ENCODE measurements around the gene SPG11. TPM values are rescaled to one million over a fixed set of nuclear protein-coding genes. Genes with fewer than 3 reads are reported as not detected.

The SPG11 gene
- total RNA-seq, 4 donors from 2014 or later = 65.1 to 195 (median 87.6) TPM

DNA sequence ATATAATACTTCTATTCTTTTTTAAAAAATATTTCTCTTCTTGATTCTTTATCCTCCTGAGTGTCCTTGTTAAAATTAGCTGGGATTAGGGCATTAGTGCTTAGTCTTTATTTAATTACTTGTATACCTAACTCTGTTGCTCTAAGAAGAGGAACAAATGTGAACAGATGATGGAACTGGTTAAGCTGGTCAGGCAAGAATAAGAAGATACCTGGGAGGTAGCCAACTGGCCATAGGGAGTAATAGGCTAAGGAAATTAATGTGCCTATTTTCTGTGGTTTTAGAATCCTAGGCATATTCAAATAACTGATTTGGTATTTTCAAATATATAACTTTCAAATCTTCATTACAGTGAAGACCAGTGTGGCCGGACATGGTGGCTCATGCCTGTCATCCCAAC, 72.1 kb downstream of the SPG11 start:
- Histone ChIP-seq H3K4me3 (no peak overlapping the region), H3K27me3 (no peaks in the 10 kb centered on the region), H3K4me1 (peaks cover 11% of the 10 kb centered on the region), H3K9me3 (no peaks in the 10 kb centered on the region), H3K36me3 (peaks cover 96% of the 10 kb centered on the region), H3K27ac (peak overlapping the region; percentile 45)
- TF ChIP-seq POLR2A (IDR thresholded peaks at IDR 0.05) (no peak), POLR2AphosphoS5 (IDR thresholded peaks at IDR 0.05) (no peak), EP300 (IDR thresholded peaks at IDR 0.05) (no peak)
- TF ChIP-seq, protein P1, sequence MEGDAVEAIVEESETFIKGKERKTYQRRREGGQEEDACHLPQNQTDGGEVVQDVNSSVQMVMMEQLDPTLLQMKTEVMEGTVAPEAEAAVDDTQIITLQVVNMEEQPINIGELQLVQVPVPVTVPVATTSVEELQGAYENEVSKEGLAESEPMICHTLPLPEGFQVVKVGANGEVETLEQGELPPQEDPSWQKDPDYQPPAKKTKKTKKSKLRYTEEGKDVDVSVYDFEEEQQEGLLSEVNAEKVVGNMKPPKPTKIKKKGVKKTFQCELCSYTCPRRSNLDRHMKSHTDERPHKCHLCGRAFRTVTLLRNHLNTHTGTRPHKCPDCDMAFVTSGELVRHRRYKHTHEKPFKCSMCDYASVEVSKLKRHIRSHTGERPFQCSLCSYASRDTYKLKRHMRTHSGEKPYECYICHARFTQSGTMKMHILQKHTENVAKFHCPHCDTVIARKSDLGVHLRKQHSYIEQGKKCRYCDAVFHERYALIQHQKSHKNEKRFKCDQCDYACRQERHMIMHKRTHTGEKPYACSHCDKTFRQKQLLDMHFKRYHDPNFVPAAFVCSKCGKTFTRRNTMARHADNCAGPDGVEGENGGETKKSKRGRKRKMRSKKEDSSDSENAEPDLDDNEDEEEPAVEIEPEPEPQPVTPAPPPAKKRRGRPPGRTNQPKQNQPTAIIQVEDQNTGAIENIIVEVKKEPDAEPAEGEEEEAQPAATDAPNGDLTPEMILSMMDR (IDR thresholded peaks at IDR 0.05) = no peak
- DNase-seq (ENCODE audit: low spot score in 2 of 2) = no peak
- 73% methylated on average over 1 of the region's 1 CpG for WGBS

DNA sequence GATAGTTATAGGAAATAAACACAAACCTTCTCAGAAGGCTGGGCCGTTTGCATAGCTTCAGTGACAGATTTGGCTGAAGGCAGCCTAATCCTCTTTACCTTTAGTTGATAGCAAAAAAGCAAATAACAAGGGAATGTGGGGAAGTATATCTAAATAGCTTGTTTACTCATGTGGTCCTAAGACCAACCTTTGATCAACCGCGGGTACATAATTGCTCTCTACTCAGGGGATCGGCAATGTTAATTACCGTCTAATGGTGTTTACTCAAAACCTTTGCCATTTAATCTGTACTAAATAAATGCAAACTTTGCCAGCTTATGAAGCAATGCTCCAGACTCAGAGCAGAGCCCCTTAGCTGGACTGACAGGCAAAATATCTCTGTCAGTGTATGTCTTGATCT, 74.9 kb downstream of the SPG11 start:
- Histone ChIP-seq H3K27ac (no peak overlapping the region), H3K27me3 (no peaks in the 10 kb centered on the region), H3K9me3 (no peaks in the 10 kb centered on the region), H3K4me3 (no peak overlapping the region), H3K4me1 (peaks cover 11% of the 10 kb centered on the region), H3K36me3 (peaks cover 95% of the 10 kb centered on the region)
- DNase-seq (ENCODE audit: low spot score in 2 of 2) = no peak
- TF ChIP-seq, protein P1 (IDR thresholded peaks at IDR 0.05) = no peak
- TF ChIP-seq POLR2AphosphoS5 (IDR thresholded peaks at IDR 0.05) (no peak), POLR2A (IDR thresholded peaks at IDR 0.05) (no peak), EP300 (IDR thresholded peaks at IDR 0.05) (no peak)
- WGBS = 88% methylated on average over 5 of the region's 5 CpGs

DNA sequence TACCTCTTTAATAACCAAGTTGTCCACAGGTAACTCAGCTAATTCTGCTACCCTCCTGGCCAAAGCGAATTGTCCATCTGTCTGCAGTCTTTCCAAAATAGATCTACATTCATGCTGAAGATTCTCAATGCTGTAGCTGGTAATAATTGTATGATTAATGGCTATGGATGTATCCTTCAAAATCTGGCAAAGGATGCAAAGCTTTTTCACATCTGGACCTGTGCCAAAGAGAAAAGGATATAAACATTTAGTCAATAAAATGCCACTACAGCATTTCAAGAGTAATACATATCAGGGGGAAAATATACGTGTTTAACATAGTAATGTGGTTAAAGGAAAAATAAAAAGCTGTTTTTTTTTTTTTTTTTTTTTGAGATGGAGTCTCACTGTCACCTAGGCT, 77.8 kb downstream of the SPG11 start:
- no peak for TF ChIP-seq POLR2A (IDR thresholded peaks at IDR 0.05)
- H3K36me3 ChIP-seq = peaks cover 93% of the 10 kb centered on the region
- 82% methylated on average over 2 of the region's 2 CpGs for WGBS
- no peak overlapping the region for H3K4me3 ChIP-seq
- no peak overlapping the region for H3K27ac ChIP-seq
- peaks cover under 1% of the 10 kb centered on the region for H3K4me1 ChIP-seq
- no peak for DNase-seq (ENCODE audit: low spot score in 2 of 2)
- H3K9me3 ChIP-seq = no peaks in the 10 kb centered on the region
- no peaks in the 10 kb centered on the region for H3K27me3 ChIP-seq

DNA sequence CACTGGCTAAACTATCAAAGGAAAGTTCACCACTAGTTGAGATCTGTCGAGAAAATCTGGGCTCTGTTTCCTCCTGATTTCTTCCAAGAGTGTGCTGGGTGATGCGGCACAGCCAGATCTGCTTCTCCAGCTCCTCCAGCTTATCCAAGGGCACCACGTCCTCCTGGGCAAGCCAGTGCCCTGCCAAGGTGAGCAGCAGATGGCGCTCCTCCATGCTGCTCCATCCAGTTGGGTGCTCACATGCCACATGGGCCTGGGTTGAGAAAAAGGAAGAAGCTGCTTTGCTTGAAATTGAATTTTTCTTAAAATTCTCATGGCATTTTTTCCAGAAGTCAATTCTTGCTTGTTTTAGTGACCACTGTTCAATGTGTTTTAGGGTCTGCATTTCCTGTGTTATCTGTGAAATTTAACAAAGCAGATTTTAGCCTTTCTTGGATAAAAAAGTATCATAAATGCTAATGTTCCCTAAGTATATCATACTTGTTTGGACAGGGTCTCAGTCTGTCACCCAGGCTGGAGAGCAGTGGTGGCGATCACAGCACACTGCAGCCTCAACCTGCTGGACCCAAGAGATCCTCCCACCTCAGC, 79.2 kb downstream of the SPG11 start:
- no peak for DNase-seq (ENCODE audit: low spot score in 2 of 2)
- peaks cover 90% of the 10 kb centered on the region for H3K36me3 ChIP-seq

DNA sequence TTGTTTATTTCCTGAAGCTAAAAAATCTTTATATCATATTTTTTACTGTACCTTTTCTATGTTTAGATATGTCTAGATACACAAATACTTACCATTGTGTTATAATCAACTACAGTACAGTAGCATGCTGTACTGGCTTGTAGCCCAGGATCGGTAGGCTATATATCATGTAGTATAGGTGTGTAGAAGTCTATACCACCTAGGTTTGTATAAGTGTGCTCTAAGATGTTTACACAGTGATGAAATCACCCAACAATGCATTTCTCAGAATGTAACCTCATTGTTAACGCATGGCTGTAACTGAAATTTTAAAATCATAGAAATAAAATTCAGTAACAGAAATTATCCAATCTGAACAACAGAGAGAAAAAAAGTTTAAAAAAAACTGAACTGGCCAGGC, 83.4 kb downstream of the SPG11 start:
- H3K4me3 ChIP-seq = no peak overlapping the region
- TF ChIP-seq EP300 (IDR thresholded peaks at IDR 0.05) (no peak), POLR2AphosphoS5 (IDR thresholded peaks at IDR 0.05) (no peak), POLR2A (IDR thresholded peaks at IDR 0.05) (no peak)
- TF ChIP-seq, protein P1 (IDR thresholded peaks at IDR 0.05) = no peak
- H3K36me3 ChIP-seq = peaks cover 52% of the 10 kb centered on the region
- WGBS = 91% methylated on average over 2 of the region's 2 CpGs
- no peaks in the 10 kb centered on the region for H3K4me1 ChIP-seq
- H3K27me3 ChIP-seq = no peaks in the 10 kb centered on the region
- H3K9me3 ChIP-seq = no peaks in the 10 kb centered on the region
- H3K27ac ChIP-seq = no peak overlapping the region
- no peak for DNase-seq (ENCODE audit: low spot score in 2 of 2)

More for the DNA sequence above, 79.2 kb downstream of the SPG11 start:
- Histone ChIP-seq H3K4me1 (no peaks in the 10 kb centered on the region), H3K4me3 (no peak overlapping the region), H3K27me3 (no peaks in the 10 kb centered on the region), H3K9me3 (no peaks in the 10 kb centered on the region), H3K27ac (no peak overlapping the region)
- no peak for TF ChIP-seq EP300 (IDR thresholded peaks at IDR 0.05)
- no peak for TF ChIP-seq POLR2A (IDR thresholded peaks at IDR 0.05)
- TF ChIP-seq, protein P1 (IDR thresholded peaks at IDR 0.05) = peak in 1 of 2 donors; percentile 49
- no peak for TF ChIP-seq POLR2AphosphoS5 (IDR thresholded peaks at IDR 0.05)
- 77% methylated on average over 5 of the region's 5 CpGs for WGBS

DNA sequence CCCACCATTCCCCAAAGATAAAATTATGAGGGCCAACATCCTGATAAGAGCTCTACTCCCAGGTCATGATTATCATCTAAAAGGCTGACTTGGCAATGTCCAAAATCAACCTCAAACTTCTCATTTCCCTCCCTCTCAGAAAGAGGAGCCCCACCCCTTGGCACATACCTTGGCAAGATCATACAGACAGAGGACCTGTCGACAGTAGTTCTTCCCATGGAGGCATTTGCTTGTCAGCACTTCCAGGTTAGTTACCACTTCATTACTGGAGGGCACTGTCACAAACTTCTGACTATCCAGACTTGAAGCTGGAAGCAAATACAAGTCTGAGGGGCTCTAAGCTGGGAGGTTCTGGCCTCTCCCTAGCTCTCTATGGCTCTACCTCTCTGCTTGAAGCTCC, 88.7 kb downstream of the SPG11 start:
- Histone ChIP-seq H3K4me1 (no peaks in the 10 kb centered on the region), H3K36me3 (peaks cover 44% of the 10 kb centered on the region), H3K27me3 (no peaks in the 10 kb centered on the region), H3K4me3 (no peak overlapping the region), H3K9me3 (no peaks in the 10 kb centered on the region), H3K27ac (no peak overlapping the region)
- no peak for TF ChIP-seq POLR2AphosphoS5 (IDR thresholded peaks at IDR 0.05)
- TF ChIP-seq, protein P1 (IDR thresholded peaks at IDR 0.05) = no peak
- TF ChIP-seq POLR2A (IDR thresholded peaks at IDR 0.05) = no peak
- no peak for TF ChIP-seq EP300 (IDR thresholded peaks at IDR 0.05)
- WGBS = 70% methylated on average over 1 of the region's 1 CpG
- DNase-seq (ENCODE audit: low spot score in 2 of 2) = no peak

Measured in suprapubic skin (tissue), 4 donors.